ENCODE data around the gene RAD9A.

The RAD9A gene

DNA sequence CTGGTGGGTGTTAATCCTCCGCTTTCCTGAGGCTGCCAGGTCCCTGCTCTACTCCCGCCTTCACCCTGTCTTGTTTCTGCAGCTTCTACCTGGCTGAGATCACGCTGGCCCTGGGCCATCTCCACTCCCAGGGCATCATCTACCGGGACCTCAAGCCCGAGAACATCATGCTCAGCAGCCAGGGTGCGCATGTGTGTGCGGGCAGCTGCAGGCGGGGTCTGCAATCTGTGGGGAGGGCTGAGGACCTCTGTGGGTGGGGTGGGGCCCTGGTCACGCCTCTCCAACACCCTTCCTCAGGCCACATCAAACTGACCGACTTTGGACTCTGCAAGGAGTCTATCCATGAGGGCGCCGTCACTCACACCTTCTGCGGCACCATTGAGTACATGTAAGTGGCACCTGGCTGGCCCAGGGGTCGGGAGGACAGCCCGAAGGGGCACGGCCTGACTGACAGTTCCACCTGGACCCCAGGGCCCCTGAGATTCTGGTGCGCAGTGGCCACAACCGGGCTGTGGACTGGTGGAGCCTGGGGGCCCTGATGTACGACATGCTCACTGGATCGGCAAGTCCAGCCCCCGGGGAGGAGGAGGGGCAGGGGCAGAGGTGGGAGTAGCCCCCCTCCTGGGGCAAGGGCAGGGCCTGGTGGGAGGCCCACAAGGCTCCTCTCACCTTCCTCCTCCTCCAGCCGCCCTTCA, 41.0 kb downstream of the RAD9A start:
- peaks cover 0 to 39% (median 26%) of the 10 kb centered on the region in 4 donors for H3K4me1 ChIP-seq
- no peak for DNase-seq
- H3K9me3 ChIP-seq: no peaks in the 10 kb centered on the region
- TF ChIP-seq, protein P1, sequence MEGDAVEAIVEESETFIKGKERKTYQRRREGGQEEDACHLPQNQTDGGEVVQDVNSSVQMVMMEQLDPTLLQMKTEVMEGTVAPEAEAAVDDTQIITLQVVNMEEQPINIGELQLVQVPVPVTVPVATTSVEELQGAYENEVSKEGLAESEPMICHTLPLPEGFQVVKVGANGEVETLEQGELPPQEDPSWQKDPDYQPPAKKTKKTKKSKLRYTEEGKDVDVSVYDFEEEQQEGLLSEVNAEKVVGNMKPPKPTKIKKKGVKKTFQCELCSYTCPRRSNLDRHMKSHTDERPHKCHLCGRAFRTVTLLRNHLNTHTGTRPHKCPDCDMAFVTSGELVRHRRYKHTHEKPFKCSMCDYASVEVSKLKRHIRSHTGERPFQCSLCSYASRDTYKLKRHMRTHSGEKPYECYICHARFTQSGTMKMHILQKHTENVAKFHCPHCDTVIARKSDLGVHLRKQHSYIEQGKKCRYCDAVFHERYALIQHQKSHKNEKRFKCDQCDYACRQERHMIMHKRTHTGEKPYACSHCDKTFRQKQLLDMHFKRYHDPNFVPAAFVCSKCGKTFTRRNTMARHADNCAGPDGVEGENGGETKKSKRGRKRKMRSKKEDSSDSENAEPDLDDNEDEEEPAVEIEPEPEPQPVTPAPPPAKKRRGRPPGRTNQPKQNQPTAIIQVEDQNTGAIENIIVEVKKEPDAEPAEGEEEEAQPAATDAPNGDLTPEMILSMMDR (IDR thresholded peaks at IDR 0.05): no peak
- intact Hi-C loops (cut with DNase I; ENCODE audit: low total_unique reads): no loop called here
- no peak overlapping the region for H3K27ac ChIP-seq
- H3K36me3 ChIP-seq: peaks cover 34 to 80% (median 67%) of the 10 kb centered on the region in 3 donors
- no peaks in the 10 kb centered on the region for H3K27me3 ChIP-seq
- no peak overlapping the region for H3K4me3 ChIP-seq

DNA sequence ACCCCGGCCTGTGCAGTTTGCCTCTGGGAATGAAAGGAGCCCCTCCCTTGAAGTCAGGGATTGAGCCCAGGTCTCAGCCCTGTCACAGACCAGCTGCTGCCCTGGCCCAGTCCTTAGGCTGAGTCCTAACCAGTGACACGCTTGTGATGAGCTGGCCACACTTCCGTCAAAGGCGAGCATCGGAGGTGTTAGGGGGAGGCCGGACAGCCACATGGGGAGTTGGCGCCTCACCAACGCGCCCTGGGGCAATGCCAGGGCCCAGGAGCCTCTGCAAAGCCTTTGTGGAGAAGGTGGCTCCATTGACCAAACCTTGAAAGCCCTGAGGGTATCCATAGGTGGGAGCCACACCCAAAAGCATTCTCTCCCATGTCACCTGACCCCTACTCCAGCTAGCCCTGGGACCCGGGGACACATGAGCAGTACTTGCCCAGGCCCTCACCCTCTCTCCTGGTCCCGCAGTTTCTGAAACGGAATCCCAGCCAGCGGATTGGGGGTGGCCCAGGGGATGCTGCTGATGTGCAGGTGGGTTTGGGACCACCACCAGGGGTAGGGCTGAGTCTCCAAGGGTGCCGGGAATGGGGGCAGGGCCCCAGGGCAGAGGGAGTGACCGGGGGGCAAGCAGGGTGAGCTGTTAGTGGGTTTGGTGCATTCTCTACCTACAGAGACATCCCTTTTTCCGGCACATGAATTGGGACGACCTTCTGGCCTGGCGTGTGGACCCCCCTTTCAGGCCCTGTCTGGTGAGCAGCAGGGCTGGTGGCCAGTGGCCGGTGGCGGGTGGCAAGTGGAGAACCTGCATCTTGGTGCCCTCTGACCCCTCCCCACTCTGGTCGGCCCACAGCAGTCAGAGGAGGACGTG, 42.0 kb downstream of the RAD9A start:
- Histone ChIP-seq H3K4me3 (no peak overlapping the region), H3K27me3 (no peaks in the 10 kb centered on the region), H3K27ac (no peak overlapping the region), H3K4me1 (peaks cover 0 to 35% (median 25%) of the 10 kb centered on the region in 4 donors), H3K9me3 (no peaks in the 10 kb centered on the region), H3K36me3 (peaks cover 34 to 90% (median 75%) of the 10 kb centered on the region in 3 donors)
- TF ChIP-seq, protein P1 (IDR thresholded peaks at IDR 0.05): no peak
- DNase-seq: no peak
- intact Hi-C loops (cut with DNase I; ENCODE audit: low total_unique reads): no loop called here

DNA sequence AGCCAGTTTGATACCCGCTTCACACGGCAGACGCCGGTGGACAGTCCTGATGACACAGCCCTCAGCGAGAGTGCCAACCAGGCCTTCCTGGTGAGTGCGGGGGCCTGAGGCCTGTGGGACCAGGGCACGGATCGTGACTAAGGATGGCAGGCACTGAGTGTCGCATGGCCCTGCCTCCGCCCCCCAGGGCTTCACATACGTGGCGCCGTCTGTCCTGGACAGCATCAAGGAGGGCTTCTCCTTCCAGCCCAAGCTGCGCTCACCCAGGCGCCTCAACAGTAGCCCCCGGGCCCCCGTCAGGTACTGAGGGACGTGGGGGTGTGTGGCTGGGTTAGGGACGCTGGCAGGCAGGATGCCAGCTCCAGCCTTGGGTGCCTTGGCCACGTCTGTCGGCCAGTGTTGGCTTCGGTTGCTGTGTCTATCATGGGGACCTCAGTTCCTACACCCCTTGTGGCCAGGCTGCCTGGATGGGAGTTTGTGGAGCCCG, 42.7 kb downstream of the RAD9A start:
- no peaks in the 10 kb centered on the region for H3K9me3 ChIP-seq
- peak overlapping the region in 1 of 2 donors; percentile 71 for H3K27ac ChIP-seq
- no peak overlapping the region for H3K4me3 ChIP-seq
- H3K36me3 ChIP-seq: peaks cover 34 to 95% (median 76%) of the 10 kb centered on the region in 3 donors
- TF ChIP-seq, protein P1 (IDR thresholded peaks at IDR 0.05): no peak
- intact Hi-C loops (cut with DNase I; ENCODE audit: low total_unique reads): no loop called here
- DNase-seq: no peak
- peaks cover 0 to 33% (median 20%) of the 10 kb centered on the region in 4 donors for H3K4me1 ChIP-seq
- no peaks in the 10 kb centered on the region for H3K27me3 ChIP-seq

DNA sequence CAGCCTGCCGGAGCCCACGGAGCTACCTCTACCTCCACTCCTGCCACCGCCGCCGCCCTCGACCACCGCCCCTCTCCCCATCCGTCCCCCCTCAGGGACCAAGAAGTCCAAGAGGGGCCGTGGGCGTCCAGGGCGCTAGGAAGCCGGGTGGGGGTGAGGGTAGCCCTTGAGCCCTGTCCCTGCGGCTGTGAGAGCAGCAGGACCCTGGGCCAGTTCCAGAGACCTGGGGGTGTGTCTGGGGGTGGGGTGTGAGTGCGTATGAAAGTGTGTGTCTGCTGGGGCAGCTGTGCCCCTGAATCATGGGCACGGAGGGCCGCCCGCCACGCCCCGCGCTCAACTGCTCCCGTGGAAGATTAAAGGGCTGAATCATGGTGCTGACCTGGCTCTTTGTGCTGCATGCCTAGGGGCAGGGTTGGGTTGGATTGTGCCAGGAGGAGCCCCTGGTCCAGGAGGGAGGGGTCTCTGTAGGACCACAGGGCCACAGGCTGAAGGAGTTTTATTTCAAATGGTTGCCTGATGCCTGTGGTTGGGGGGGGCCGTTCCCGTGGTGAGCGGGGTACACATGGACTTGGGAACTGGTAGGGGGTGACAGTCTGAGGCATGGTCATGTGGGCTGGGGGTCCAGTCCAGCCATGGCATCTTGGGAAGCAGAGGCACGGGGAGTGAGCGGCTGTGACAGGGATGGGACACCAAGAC, 43.4 kb downstream of the RAD9A start:
- TF ChIP-seq, protein P1 (IDR thresholded peaks at IDR 0.05): no peak
- no peak overlapping the region for H3K4me3 ChIP-seq
- peaks cover 0 to 33% (median 18%) of the 10 kb centered on the region in 4 donors for H3K4me1 ChIP-seq
- no peaks in the 10 kb centered on the region for H3K9me3 ChIP-seq
- DNase-seq: no peak
- peaks cover 33 to 99% (median 81%) of the 10 kb centered on the region in 3 donors for H3K36me3 ChIP-seq
- peak overlapping the region; percentile 60 to 71 for H3K27ac ChIP-seq
- intact Hi-C loops (cut with DNase I; ENCODE audit: low total_unique reads): no loop called here
- no peaks in the 10 kb centered on the region for H3K27me3 ChIP-seq

DNA sequence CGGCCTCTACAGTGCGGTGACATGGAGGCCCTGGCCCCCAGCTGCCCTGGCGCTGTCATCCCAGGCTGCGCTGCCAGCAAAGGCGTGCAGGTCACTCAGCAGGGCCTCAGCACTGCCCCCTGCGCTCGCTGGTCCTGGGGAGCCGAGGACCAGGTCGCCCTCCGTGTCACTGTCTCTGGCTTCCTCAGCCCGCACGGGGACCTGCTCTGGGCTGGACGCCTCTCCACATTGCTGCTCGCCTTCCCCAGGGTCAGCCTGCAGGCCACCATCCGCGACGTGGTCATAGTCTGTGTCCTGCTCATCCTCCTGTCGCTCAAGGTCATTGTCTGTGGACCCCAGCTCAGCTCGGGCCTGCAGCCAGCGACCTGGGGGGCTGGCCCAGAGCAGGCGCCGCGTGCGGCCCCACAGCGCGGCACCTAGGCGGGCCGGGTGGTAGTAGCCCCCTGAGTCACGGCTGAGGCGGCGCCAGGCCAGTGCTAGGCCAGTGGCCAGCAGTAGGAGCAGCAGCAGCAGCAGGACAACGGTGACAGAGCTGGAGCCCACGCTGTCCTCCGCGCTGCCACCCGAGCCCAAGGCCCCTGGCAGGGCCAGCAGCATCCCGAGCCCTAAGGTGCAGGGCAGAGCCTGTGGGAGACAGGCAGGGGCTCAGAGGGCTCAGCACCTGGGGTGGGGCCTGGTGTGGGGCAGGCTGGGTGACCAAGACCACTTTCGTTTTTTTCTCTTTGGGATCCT, 44.1 kb downstream of the RAD9A start:
- Histone ChIP-seq H3K27ac (peak overlapping the region; percentile 60 to 71), H3K4me1 (peaks cover 0 to 39% (median 23%) of the 10 kb centered on the region in 4 donors), H3K4me3 (no peak overlapping the region), H3K9me3 (no peaks in the 10 kb centered on the region), H3K27me3 (no peaks in the 10 kb centered on the region), H3K36me3 (peaks cover 26 to 99% (median 83%) of the 10 kb centered on the region in 3 donors)
- DNase-seq: peak in 1 of 2 donors; percentile 66
- intact Hi-C loops (cut with DNase I; ENCODE audit: low total_unique reads): no loop called here
- TF ChIP-seq, protein P1 (IDR thresholded peaks at IDR 0.05): no peak

Data from tibial artery (tissue), 4 donors.